COR-L47 (cell line): ENCODE data around the gene REEP1.
"Not testable (repeated sequence)": the region's sequence is repeated elsewhere in the genome, so short reads cannot be mapped to it uniquely, and the experiment has no call there.

Experiments used
- DNase-seq: peaks from one replicate; lab custom pipeline; 2025; lab: John Stamatoyannopoulos, UW

The REEP1 gene

DNA sequence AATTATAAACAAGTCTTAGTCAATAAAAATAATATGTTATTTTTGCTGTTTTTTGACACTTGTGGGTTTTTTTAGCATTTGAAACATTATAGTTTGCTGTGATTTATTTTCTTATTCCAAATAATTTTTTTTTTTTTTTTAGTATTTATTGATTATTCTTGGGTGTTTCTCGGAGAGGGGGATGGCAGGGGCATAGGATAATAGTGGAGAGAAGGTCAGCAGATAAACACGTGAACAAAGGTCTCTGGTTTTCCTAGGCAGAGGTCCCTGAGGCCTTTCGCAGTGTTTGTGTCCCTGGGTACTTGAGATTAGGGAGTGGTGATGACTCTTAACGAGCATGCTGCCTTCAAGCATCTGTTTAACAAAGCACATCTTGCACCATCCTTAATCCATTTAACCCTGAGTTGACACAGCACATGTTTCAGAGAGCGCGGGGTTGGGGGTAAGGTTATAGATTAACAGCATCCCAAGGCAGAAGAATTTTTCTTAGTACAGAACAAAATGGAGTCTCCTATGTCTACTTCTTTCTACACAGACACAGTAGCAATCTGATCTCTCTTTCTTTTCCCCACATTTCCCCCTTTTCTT is 8.5 kb upstream of the REEP1 start:
- not testable (repeated sequence) for DNase-seq

DNA sequence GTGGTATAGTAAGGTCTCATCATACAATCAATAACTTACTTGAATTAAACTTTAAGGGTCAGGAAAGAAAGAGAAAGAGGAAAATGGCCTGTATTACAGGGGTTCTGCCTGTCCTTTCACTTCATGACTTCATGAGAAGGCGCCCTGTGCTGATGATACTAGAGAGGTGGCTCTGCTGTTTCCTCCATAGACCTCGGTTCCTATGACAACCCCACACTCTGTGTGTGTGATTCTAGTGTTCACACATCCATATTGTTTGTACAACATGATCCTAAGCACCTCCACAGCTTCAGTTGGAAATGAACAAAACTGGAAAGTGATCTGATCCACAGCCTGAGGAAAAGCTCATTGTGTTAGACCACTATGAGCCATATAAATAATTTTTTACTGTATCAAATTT is 7.0 kb upstream of the REEP1 start:
- no peak for DNase-seq

GRCh38 chr2:86342488-86342887 is 5.1 kb upstream of the REEP1 start:
- DNase-seq: no peak

GRCh38 chr2:86341470-86341869 is 4.0 kb upstream of the REEP1 start:
- DNase-seq: no peak

DNA sequence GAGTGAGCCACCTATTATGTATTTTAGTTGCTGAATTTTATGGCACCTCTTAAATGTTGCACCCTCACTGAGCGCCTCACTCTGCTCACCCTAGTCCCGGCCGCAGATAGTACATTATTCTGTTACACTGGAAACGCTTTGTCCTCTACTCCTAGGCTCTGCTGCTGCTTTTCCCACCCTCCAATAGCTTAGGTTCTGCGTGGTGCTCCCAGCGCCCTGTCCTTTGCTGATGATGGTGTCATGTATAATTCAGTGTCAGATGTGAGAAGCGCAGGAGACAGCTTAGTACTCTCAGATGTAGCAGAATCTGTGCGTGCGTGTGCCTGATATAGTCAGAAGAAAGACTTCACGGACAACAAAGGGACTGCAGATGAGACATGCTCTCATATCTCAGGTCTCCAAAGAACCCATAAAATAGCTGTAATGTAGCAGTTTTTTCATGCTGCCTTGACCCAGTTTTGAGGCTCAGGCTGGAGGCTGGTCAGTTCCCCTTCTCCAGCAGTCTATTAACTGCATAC is 1.4 kb upstream of the REEP1 start:
- no peak for DNase-seq

DNA sequence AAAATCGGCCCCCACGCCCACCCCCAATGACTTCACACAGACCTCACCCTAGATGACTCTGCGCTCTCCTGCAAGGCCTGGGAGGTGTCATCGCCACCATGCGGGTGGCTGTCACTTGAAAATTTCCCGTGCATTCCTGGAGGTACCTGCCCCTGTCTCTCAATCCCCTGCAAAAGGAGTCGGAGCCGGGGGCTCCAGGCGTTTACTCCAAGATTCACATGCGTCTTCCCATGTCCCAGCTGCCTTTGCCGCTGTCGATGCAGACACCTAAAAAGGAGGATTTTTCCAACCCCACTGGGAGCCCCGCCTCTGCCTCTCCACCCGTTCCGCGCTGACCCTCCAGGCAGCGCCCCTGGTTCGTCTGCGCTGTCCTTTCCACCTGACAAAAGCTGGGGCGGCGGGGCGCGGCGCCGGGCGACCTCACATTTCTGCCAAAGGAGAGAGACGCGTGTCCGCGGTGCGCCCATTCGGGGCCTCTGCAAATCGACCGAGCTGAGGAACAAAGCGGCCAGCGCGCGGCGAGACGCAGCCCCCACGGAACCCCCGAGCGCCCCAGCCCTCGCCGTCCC is 667 bp downstream of the REEP1 start:
- no peak for DNase-seq

GRCh38 chr2:86335865-86336674 is 1.4 kb downstream of the REEP1 start:
- no peak for DNase-seq

DNA sequence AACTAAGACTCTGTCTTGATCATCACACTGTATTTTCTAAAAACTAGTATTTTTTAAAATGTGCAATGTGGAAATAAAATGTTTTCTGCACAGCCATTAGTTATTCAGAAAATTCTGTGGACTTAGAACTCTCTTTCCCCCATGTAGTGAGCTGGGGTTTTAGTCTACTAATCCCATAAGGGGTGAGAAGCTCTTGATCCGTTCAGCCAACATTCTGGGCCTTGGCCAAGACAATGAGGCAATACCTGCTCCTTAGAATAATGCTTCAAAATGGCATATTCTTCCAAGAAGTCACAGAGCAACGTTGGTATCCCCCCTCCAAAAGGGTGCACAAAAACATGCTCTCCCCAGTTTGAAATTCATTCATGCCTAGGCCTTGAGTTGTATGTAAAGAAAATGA is 4.0 kb downstream of the REEP1 start:
- DNase-seq: no peak

GRCh38 chr2:86332654-86333053 is 4.8 kb downstream of the REEP1 start:
- no peak for DNase-seq

GRCh38 chr2:86331384-86331783 is 6.0 kb downstream of the REEP1 start:
- DNase-seq: no peak

DNA sequence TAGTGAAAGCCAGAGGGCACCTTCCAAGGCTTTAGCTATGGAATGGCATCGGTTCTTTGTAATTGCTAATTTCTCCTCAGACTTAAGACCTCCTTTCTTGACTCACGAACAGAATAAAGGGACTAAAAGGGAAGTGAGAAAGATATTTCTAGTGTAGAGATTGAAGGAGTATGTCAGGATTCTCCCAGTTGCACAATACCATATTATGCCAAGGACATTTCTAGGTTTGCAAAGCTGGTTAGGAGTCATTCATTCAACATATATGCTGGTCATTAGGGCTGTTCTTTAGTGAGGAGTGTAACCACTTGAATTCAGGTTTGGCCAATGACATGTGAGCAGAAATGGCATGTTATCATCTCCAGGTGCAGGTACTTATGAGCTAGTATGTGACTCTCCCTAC is 7.4 kb downstream of the REEP1 start:
- no peak for DNase-seq

- no peak for DNase-seq
Measured at GRCh38 chr2:86323273-86324021, 14.0 kb downstream of the REEP1 start.

- no peak for DNase-seq
Measured at GRCh38 chr2:86319700-86320580, 17.5 kb downstream of the REEP1 start.

DNA sequence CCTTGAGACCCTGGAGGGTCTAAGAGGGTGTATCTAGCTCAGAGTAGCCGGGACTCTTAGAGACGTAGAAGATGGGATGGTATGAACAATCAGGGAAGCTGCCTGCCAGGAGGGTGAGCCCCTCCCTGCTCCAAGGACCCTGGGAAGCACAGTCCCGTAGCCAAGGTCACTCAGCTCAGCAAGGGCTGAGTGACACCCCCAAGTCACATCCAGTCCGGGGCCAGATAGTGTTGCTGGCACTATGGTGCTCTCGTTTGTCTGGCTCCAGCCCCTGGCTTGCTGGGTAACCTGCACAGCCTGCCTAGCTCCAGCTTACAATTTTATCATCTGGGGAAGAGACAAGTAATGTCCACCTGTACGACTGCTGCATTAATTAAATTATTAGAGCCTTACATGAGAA is 22.3 kb downstream of the REEP1 start:
- no peak for DNase-seq

- DNase-seq: no peak
Measured at GRCh38 chr2:86314125-86314524, 23.3 kb downstream of the REEP1 start.

GRCh38 chr2:86313341-86313740 is 24.1 kb downstream of the REEP1 start:
- DNase-seq: no peak

- no peak for DNase-seq
Measured at GRCh38 chr2:86311879-86312278, 25.5 kb downstream of the REEP1 start.

GRCh38 chr2:86309966-86310365 is 27.5 kb downstream of the REEP1 start:
- no peak for DNase-seq

- no peak for DNase-seq
Measured at GRCh38 chr2:86308984-86309695, 28.3 kb downstream of the REEP1 start.

DNA sequence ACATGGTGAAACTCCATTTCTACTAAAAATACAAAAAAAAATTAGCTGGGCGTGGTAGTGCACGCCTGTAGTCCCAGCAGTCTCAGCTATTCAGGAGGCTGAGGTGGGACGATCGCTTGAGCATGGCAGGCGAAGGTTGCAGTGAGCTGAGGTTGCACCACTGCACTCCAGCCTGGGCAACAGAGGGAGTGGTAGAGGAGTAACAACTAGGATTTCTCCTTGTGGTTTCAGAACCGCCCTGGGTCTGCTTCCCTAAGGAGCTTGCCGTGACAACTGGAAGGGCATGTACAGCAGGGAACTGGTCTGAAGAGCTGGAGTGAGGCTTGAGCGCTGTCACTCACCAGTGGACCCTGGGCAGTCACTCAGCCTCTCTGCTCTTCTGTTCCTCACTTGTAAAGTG is 29.1 kb downstream of the REEP1 start:
- no peak for DNase-seq

GRCh38 chr2:86307431-86307830 is 30.0 kb downstream of the REEP1 start:
- no peak for DNase-seq
